Stimulated activated CD8-positive, alpha-beta memory T cell treated with anti-CD3 and anti-CD28 coated beads, Interleukin-7, amount 100 ng/mL, for 1 hour (primary cell): Measurements from ENCODE around the gene PCDHA1.
"Not testable (repeated sequence)": the region's sequence is repeated elsewhere in the genome, so short reads cannot be mapped to it uniquely, and the experiment has no call there.

Experiments used
- DNase-seq, 2 donors: peaks; one replicate each; pipeline ENCODE4 v3.0.0-alpha.2; 2020; ENCODE audit warnings: low read depth in 2 of 2

Gene PCDHA1

DNA sequence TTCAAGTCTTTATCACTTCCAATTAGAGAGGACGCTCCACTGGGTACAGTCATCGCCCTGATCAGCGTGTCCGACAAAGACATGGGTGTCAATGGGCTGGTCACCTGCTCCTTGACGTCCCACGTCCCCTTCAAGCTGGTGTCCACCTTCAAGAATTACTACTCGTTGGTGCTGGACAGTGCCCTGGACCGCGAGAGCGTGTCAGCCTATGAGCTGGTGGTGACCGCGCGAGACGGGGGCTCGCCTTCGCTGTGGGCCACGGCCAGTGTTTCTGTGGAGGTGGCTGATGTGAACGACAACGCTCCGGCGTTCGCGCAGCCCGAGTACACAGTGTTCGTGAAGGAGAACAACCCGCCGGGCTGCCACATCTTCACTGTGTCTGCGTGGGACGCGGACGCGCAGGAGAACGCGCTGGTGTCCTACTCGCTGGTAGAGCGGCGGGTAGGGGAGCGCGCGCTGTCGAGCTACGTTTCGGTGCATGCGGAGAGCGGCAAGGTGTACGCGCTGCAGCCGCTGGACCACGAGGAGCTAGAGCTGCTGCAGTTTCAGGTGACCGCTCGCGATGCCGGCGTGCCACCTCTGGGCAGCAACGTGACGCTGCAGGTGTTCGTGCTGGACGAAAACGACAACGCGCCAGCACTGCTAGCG, 22.4 kb downstream of the PCDHA1 start:
- DNase-seq = not testable (repeated sequence)

DNA sequence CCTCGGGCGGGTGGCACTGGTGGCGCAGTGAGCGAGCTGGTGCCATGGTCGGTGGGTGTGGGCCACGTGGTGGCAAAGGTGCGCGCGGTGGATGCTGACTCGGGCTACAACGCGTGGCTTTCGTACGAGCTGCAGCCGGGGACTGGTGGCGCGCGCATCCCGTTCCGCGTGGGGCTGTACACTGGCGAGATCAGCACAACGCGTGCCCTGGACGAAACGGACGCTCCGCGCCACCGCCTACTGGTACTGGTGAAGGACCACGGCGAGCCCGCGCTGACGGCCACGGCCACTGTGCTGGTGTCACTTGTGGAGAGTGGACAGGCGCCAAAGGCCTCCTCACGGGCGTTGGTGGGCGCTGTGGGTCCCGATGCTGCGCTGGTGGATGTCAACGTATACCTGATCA, 22.9 kb downstream of the PCDHA1 start:
- DNase-seq = no peak

DNA sequence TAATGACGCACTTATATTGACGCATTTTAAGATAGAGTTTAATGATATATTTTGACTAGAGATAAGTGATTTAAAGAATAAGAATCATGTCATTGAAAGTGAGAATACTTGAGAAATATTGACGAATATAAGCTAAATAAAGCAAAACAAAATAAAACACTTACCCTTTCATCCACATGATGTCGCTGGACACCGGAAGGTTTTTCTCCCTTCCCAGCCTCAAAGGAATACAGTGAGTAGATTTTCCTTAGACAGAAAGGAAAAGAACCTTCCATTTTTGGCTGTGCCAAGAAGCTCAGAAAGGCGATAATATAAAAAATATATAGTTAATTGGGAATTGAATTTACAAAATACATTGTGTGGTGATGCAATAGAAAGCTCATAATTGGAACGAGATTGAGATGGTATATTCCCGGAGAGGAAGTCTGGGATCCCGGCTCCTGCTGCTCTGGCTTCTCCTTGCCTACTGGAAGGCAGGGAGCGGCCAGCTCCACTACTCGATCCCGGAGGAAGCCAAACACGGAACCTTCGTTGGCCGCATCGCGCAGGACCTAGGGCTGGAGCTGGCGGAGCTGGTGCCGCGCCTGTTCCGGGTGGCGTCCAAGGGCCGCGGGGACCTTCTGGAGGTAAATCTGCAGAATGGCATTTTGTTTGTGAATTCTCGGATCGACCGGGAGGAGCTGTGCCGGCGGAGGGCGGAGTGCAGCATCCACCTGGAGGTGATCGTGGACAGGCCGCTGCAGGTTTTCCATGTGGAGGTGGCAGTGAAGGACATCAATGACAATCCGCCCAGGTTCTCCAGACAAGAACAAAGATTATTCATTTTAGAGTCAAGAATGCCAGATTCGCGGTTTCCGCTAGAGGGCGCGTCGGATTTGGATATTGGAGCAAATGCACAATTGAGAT, 35.7 kb downstream of the PCDHA1 start, which contains the start of gene PCDHA5:
Gene PCDHA5 (plus strand): TSS at position 239 of the 906 bp plus-strand sequence.
- no peak for DNase-seq

DNA sequence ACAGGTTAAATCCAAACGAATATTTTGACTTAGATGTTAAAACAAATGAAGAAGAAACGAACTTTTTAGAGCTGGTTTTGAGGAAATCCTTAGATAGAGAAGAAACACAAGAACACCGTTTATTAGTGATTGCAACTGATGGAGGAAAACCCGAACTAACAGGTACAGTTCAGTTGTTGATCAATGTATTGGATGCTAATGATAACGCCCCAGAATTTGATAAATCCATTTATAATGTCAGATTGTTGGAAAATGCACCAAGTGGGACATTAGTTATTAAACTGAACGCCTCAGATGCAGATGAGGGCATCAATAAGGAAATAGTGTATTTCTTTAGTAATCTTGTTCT, 36.3 kb downstream of the PCDHA1 start:
- DNase-seq = no peak

DNA sequence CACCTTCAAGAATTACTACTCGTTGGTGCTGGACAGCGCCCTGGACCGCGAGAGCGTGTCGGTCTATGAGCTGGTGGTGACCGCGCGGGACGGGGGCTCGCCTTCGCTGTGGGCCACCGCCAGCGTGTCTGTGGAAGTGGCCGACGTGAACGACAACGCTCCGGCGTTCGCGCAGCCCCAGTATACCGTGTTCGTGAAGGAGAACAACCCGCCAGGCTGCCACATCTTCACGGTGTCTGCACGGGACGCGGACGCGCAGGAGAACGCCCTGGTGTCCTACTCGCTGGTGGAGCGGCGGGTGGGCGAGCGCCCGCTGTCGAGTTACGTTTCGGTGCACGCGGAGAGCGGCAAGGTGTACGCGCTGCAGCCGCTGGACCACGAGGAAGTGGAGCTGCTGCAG, 37.0 kb downstream of the PCDHA1 start:
- not testable (repeated sequence) for DNase-seq

DNA sequence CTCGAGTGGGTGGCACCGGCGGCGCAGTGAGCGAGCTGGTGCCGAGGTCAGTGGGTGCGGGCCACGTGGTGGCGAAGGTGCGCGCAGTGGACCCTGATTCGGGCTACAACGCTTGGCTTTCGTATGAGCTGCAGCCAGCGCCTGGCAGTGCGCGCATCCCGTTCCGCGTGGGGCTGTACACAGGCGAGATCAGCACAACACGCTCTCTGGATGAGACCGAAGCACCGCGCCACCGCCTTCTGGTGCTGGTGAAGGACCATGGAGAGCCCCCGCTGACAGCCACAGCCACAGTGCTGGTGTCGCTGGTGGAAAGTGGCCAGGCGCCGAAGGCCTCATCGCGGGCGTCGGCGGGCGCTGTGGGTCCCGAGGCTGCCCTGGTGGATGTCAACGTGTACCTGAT, 37.5 kb downstream of the PCDHA1 start:
- DNase-seq = no peak

DNA sequence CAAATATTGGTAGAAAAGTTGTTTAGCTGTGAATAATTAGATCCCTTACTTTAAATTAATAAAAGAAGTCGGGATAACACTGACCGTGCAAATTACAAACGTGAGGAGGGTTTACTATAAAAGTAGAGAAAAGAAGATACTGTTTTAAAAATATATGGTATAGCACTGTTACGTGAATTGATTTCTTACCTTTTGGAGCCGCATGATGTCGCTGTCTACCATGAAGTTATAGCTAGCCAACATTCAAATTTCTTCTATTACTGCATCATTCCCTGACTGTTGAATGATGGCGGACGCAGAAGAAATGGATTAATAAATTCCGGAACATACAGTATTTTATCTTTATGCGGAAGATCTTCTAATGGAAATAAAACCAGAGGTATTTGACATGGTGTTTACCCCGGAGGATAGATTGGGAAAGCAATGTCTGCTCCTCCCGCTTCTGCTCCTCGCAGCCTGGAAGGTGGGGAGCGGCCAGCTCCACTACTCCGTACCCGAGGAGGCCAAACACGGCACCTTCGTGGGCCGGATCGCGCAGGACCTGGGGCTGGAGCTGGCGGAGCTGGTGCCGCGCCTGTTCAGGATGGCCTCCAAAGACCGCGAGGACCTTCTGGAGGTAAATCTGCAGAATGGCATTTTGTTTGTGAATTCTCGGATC, 41.9 kb downstream of the PCDHA1 start, which contains the start of gene PCDHA6:
Gene PCDHA6 (plus strand): TSS at position 257 of the 658 bp plus-strand sequence. CDS start 132 bp downstream, at position 389.
- no peak for DNase-seq

DNA sequence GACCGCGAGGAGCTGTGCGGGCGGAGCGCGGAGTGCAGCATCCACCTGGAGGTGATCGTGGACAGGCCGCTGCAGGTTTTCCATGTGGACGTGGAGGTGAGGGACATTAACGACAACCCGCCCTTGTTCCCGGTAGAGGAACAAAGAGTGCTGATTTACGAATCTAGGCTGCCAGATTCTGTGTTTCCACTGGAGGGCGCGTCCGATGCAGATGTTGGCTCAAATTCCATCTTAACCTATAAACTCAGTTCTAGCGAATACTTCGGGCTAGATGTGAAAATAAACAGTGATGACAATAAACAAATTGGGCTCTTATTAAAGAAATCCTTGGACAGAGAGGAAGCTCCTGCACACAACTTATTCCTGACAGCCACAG, 42.4 kb downstream of the PCDHA1 start:
- DNase-seq = no peak

DNA sequence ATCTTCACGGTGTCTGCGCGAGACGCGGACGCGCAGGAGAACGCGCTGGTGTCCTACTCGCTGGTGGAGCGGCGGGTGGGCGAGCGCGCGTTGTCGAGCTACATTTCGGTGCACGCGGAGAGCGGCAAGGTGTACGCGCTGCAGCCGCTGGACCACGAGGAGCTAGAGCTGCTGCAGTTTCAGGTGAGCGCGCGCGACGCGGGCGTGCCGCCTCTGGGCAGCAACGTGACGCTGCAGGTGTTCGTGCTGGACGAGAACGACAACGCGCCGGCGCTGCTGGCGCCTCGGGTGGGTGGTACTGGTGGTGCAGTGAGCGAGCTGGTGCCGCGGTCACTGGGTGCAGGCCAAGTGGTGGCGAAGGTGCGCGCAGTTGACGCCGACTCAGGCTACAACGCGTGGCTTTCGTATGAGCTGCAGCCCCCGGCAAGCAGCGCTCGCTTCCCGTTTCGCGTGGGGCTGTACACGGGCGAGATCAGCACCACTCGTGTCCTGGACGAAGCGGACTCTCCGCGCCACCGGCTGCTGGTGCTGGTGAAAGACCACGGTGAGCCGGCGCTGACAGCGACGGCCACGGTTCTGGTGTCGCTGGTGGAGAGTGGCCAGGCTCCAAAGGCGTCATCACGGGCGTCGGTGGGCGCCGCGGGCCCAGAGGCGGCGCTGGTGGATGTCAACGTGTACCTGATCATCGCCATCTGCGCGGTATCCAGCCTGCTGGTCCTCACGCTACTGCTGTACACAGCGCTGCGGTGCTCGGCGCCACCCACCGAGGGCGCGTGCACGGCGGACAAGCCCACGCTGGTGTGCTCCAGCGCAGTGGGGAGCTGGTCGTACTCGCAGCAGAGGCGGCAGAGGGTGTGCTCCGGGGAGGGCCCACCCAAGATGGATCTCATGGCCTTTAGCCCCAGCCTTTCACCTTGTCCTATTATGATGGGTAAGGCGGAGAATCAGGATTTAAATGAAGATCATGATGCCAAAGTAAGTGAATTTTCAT, 43.9 kb downstream of the PCDHA1 start:
- DNase-seq = not testable (repeated sequence)

DNA sequence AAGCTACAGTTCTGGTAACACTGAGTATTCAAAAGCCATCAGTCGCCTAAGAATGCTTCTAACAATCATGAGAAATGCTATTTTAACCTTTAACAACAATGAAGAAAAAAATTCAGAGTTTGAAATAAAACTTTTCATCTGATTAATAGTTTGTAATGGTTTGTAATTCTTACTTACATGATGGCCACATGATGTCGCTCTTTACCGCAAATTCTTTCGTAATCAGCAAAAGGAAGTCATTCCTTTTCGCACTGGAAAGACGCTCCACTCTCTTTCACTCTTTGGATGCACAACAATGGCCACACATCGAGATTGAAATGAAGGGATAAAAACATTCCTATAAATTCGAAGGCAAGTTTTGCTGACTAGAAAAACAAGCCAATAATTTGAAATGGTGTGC, 48.1 kb downstream of the PCDHA1 start, which contains the start of gene PCDHA7:
Gene PCDHA7 (plus strand): TSS at position 277 of the 400 bp plus-strand sequence. CDS start 115 bp downstream, at position 392.
- DNase-seq = no peak

DNA sequence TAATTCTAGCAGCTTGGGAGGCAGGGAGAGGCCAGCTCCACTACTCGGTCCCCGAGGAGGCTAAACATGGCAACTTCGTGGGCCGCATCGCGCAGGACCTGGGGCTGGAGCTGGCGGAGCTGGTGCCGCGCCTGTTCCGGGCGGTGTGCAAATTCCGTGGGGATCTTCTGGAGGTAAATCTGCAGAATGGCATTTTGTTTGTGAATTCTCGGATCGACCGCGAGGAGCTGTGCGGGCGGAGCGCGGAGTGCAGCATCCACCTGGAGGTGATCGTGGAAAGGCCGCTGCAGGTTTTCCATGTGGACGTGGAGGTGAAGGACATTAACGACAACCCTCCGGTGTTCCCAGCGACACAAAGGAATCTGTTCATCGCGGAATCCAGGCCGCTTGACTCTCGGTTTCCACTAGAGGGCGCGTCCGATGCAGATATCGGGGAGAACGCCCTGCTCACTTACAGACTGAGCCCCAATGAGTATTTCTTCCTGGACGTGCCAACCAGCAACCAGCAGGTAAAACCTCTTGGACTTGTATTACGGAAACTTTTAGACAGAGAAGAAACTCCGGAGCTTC, 48.6 kb downstream of the PCDHA1 start:
- not testable (repeated sequence) for DNase-seq

DNA sequence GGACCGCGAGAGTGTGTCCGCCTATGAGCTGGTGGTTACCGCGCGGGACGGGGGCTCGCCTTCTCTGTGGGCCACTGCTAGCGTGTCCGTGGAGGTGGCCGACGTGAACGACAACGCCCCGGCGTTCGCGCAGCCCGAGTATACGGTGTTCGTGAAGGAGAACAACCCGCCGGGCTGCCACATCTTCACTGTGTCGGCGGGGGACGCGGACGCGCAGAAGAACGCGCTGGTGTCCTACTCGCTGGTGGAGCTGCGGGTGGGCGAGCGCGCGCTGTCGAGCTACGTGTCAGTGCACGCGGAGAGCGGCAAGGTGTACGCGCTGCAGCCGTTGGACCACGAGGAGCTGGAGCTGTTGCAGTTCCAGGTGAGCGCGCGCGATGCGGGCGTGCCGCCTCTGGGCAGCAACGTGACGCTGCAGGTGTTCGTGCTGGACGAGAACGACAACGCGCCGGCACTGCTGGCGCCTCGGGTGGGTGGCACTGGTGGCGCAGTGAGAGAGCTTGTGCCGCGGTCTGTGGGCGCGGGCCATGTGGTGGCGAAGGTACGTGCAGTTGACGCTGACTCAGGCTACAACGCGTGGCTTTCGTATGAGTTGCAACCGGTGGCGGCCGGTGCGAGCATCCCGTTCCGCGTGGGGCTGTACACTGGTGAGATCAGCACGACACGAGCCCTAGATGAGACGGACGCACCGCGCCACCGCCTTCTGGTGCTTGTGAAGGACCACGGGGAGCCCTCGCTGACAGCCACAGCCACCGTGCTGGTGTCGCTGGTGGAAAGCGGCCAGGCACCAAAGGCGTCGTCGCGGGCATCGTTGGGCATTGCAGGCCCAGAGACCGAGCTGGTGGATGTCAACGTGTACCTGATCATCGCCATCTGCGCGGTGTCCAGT, 49.9 kb downstream of the PCDHA1 start:
- no peak for DNase-seq

DNA sequence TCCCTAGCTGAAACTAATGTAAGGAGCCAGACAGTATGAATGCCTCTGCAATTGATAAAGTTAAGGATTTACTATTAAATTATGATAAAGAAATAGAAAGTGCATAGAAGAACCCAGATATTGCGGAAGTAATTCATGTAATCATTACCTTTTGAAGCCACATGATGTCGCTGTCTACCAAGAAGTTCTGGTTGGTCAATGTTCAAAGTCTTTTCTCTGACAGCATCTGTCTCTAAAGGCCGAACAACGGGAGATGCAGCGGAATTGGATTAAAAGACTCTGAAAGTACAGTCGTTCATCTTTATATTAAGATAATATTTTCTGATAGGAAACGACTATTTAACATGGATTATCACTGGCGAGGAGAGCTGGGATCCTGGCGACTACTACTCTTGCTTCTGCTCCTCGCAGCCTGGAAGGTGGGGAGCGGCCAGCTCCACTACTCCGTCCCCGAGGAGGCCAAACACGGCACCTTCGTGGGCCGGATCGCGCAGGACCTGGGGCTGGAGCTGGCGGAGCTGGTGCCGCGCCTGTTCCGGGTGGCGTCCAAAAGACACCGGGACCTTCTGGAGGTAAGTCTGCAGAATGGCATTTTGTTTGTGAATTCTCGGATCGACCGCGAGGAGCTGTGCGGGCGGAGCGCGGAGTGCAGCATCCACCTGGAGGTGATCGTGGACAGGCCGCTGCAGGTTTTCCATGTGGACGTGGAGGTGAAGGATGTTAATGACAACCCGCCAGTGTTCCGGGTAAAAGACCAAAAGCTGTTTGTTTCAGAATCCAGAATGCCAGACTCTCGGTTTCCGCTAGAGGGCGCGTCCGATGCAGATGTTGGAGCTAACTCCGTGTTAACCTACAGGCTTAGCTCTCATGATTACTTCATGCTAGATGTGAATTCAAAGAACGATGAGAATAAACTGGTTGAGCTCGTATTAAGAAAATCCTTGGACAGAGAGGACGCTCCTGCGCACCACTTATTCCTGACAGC, 55.3 kb downstream of the PCDHA1 start, which contains the start of gene PCDHA8:
Gene PCDHA8 (plus strand): TSS at position 210 of the 985 bp plus-strand sequence. CDS start 135 bp downstream, at position 345.
- DNase-seq = no peak

DNA sequence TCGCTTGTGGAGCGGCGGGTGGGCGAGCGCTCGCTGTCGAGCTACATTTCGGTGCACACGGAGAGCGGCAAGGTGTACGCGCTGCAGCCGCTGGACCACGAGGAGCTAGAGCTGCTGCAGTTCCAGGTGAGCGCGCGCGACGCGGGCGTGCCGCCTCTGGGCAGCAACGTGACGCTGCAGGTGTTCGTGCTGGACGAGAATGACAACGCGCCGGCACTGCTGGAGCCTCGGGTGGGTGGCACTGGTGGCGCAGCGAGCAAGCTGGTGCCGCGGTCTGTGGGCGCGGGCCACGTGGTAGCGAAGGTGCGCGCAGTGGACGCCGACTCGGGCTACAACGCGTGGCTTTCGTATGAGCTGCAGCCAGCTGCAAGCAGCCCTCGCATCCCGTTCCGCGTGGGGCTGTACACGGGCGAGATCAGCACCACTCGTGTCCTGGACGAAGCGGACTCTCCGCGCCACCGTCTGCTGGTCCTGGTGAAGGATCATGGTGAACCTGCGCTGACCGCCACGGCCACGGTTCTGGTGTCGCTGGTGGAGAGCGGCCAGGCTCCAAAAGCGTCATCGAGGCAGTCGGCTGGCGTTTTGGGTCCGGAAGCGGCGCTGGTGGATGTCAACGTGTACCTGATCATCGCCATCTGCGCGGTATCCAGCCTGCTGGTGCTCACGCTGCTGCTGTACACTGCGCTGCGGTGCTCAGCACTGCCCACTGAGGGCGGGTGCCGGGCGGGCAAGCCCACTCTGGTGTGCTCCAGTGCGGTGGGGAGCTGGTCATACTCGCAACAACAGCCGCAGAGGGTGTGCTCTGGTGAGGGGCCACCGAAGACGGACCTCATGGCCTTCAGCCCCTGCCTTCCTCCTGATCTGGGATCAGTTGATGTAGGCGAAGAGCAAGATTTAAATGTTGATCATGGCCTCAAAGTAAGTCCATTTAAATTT, 57.1 kb downstream of the PCDHA1 start:
- DNase-seq = no peak

DNA sequence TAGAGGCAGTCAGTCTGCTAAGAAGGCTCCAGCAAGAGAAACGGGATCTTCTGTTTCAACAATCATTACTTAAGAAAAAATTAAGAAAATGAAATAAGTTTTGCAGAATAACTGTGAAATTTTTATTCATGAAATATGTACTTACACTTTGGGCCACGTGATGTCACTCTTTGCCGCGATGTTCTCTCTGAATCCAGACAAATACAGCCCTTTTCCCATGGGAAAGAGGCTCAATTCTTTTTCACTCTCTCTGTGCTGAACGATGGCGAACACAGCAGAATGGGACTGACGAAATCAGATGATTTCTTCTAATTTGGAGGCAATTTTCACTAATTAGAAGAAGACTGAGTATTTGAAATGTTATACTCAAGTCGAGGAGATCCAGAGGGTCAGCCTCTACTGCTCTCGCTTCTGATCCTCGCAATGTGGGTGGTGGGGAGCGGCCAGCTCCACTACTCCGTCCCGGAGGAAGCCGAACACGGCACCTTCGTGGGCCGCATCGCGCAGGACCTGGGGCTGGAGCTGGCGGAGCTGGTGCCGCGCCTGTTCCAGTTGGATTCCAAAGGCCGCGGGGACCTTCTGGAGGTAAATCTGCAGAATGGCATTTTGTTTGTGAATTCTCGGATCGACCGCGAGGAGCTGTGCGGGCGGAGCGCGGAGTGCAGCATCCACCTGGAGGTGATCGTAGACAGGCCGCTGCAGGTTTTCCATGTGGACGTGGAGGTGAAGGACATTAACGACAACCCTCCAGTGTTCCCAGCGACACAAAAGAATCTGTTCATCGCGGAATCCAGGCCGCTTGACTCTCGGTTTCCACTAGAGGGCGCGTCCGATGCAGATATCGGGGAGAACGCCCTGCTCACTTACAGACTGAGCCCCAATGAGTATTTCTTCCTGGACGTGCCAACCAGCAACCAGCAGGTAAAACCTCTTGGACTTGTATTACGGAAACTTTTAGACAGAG, 62.5 kb downstream of the PCDHA1 start, which contains the start of gene PCDHA9:
Gene PCDHA9 (plus strand): TSS at position 244 of the 964 bp plus-strand sequence. CDS start 114 bp downstream, at position 358.
- not testable (repeated sequence) for DNase-seq
